ENCODE data around the gene BORCS5.
"Not testable (repeated sequence)": the region's sequence is repeated elsewhere in the genome, so short reads cannot be mapped to it uniquely, and the experiment has no call there.

BORCS5 gene

GRCh38 chr12:12397184-12397583 is 40.3 kb downstream of the BORCS5 start:
- DNase-seq, result no peak

- DNase-seq, result peak; percentile 99
These were observed 41.4 kb downstream of the BORCS5 start for GRCh38 chr12:12398026-12398859.

- DNase-seq, result no peak
These were observed 42.3 kb downstream of the BORCS5 start for GRCh38 chr12:12399161-12399560.

- no peak for DNase-seq
These were observed 43.0 kb downstream of the BORCS5 start for GRCh38 chr12:12399776-12400305.

- no peak for DNase-seq
These were observed 43.9 kb downstream of the BORCS5 start for GRCh38 chr12:12400793-12401192.

GRCh38 chr12:12403264-12404248 is 46.7 kb downstream of the BORCS5 start:
- no peak for DNase-seq

GRCh38 chr12:12404297-12404696 is 47.4 kb downstream of the BORCS5 start:
- DNase-seq, result no peak

- DNase-seq, result no peak
These were observed 49.0 kb downstream of the BORCS5 start for GRCh38 chr12:12405882-12406281.

GRCh38 chr12:12406762-12407161 is 49.9 kb downstream of the BORCS5 start:
- no peak for DNase-seq

GRCh38 chr12:12408265-12408690 is 51.4 kb downstream of the BORCS5 start:
- DNase-seq, result no peak

- not testable (repeated sequence) for DNase-seq
These were observed 52.5 kb downstream of the BORCS5 start for GRCh38 chr12:12409337-12409736.

GRCh38 chr12:12415886-12416285 is 59.0 kb downstream of the BORCS5 start:
- no peak for DNase-seq

GRCh38 chr12:12419165-12419564 is 62.3 kb downstream of the BORCS5 start:
- DNase-seq, result not testable (repeated sequence)

GRCh38 chr12:12423367-12423766 is 66.5 kb downstream of the BORCS5 start:
- no peak for DNase-seq

- no peak for DNase-seq
These were observed 68.1 kb downstream of the BORCS5 start for GRCh38 chr12:12425001-12425400.

GRCh38 chr12:12425616-12426015 is 68.7 kb downstream of the BORCS5 start:
- no peak for DNase-seq

- no peak for DNase-seq
These were observed 70.7 kb downstream of the BORCS5 start for GRCh38 chr12:12427568-12427967.

GRCh38 chr12:12428047-12428446 is 71.2 kb downstream of the BORCS5 start:
- no peak for DNase-seq

- no peak for DNase-seq
These were observed 72.2 kb downstream of the BORCS5 start for GRCh38 chr12:12428961-12429657.

GRCh38 chr12:12432364-12432763 is 75.5 kb downstream of the BORCS5 start:
- DNase-seq, result no peak

GRCh38 chr12:12433203-12433731 is 76.4 kb downstream of the BORCS5 start:
- no peak for DNase-seq

GRCh38 chr12:12436831-12437345 is 80.0 kb downstream of the BORCS5 start:
- DNase-seq, result no peak
